ENCODE results near the gene SECTM1. TPM values are rescaled to one million over a fixed set of nuclear protein-coding genes. Genes with fewer than 3 reads are reported as not detected.

Gene SECTM1
- total and polyA plus RNA-seq, 2 experiments from 2014 or later = 0.21 to 1.3 TPM

- TF ChIP-seq ETS1 (IDR thresholded peaks at IDR 0.05) (no peak), NANOG (IDR thresholded peaks at IDR 0.05; ENCODE audit: borderline replicate concordance) (no peak), STAT1 (IDR thresholded peaks at IDR 0.05; ENCODE audit: unreplicated experiment) (no peak), EZH2 (IDR thresholded peaks at IDR 0.05; ENCODE audit: low read depth, unreplicated experiment) (no peak), EZH2phosphoT487 (IDR thresholded peaks at IDR 0.05; ENCODE audit: unreplicated experiment) (no peak), CREB1 (CRISPR knock-in tag; IDR thresholded peaks at IDR 0.05; ENCODE audit: low read depth) (no peak)
Observed at GRCh38 chr17:82301916-82302567, 31.5 kb downstream of the SECTM1 start (continued).

GRCh38 chr17:82301300-82301915, 32.2 kb downstream of the SECTM1 start:
- H3K9me3 Mint-ChIP-seq = no peaks in the 10 kb centered on the region
- peaks cover 15% of the 10 kb centered on the region for H3K4me1 Mint-ChIP-seq
- H3K36me3 Mint-ChIP-seq (ENCODE audit: low read depth) = no peaks in the 10 kb centered on the region; the same call in 2 of the 3 replicates
- H4K20me1 ChIP-seq (replicated peaks; ENCODE audit: insufficient read depth) = no peaks in the 10 kb centered on the region
- ATAC-seq (no peak), DNase-seq (ENCODE audit: low spot score) (no peak)
- H2AFZ ChIP-seq = no peak overlapping the region
- H3K27ac ChIP-seq (ENCODE audit: low read depth) = no peak overlapping the region
- no peaks in the 10 kb centered on the region for H3K36me3 ChIP-seq (ENCODE audit: insufficient read depth)
- no peaks in the 10 kb centered on the region for H3K9me2 ChIP-seq (ENCODE audit: insufficient read depth)
- H3F3A ChIP-seq (replicated peaks; ENCODE audit: low read depth) = peaks cover 2% of the 10 kb centered on the region
- no peak overlapping the region for H3K4me3 Mint-ChIP-seq
- TF ChIP-seq JUNB (IDR thresholded peaks at IDR 0.05; ENCODE audit: unreplicated experiment) (no peak), STAT1 (IDR thresholded peaks at IDR 0.05; ENCODE audit: unreplicated experiment) (no peak), ZNF462 (CRISPR knock-in tag; IDR thresholded peaks at IDR 0.05) (no peak), ZNF114 (CRISPR knock-in tag; IDR thresholded peaks at IDR 0.05) (no peak), ETS1 (IDR thresholded peaks at IDR 0.05) (no peak), CREB1 (CRISPR knock-in tag; IDR thresholded peaks at IDR 0.05; ENCODE audit: low read depth) (no peak)
- H3K27ac Mint-ChIP-seq = no peak overlapping the region
- H3K27me3 Mint-ChIP-seq (ENCODE audit: insufficient read depth, low read depth, poor library complexity) = peaks cover 12% of the 10 kb centered on the region
- no peaks in the 10 kb centered on the region for H3K79me2 ChIP-seq (replicated peaks; ENCODE audit: insufficient read depth)
- no peak overlapping the region for H3K4me3 ChIP-seq
- H3K27me3 ChIP-seq (ENCODE audit: insufficient read depth) = no peaks in the 10 kb centered on the region
- no peak overlapping the region for H3K4me2 ChIP-seq
- H3K4me1 ChIP-seq (ENCODE audit: insufficient read depth) = no peaks in the 10 kb centered on the region
